Testis (tissue), 2 donors: Measurements from ENCODE around the gene TIPRL.

Experiments used
- CTCF ChIP-seq, 3 experiments: fragments of 450-650 bp in 2 of 3; fragments of 200-600 bp in 1 of 3; sonication (generic) in 1 of 3; IDR thresholded peaks; one replicate each; pipeline ENCODE4 v1.5.1; 2016 to 2019; ENCODE audit warnings: antibody characterized with exemption in 3 of 3, mild to moderate bottlenecking in 2 of 3, moderate library complexity in 1 of 3
- POLR2A ChIP-seq: fragments of 450-650 bp; IDR thresholded peaks from one replicate; pipeline ENCODE4 v1.6.1; 2017; ENCODE audit warnings: antibody characterized with exemption, mild to moderate bottlenecking, moderate library complexity

- no peak for TF ChIP-seq POLR2A
- no peak for TF ChIP-seq CTCF (IDR thresholded peaks at IDR 0.05)
Measured at GRCh38 chr1:168210312-168210711, 31.6 kb downstream of the TIPRL start.
